Measurements from ENCODE around the gene FAM50B. TPM values are rescaled to one million over a fixed set of nuclear protein-coding genes. Genes with fewer than 3 reads are reported as not detected.
A peak's percentile ranks its signal among the peaks of the same experiment; 100 is the strongest.

The FAM50B gene, protein sequence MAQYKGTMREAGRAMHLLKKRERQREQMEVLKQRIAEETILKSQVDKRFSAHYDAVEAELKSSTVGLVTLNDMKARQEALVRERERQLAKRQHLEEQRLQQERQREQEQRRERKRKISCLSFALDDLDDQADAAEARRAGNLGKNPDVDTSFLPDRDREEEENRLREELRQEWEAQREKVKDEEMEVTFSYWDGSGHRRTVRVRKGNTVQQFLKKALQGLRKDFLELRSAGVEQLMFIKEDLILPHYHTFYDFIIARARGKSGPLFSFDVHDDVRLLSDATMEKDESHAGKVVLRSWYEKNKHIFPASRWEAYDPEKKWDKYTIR
- total RNA-seq (2014; rRNA removed; shearing (Covaris generic)): 3.5 and 4.0 TPM in 2 replicates

DNA sequence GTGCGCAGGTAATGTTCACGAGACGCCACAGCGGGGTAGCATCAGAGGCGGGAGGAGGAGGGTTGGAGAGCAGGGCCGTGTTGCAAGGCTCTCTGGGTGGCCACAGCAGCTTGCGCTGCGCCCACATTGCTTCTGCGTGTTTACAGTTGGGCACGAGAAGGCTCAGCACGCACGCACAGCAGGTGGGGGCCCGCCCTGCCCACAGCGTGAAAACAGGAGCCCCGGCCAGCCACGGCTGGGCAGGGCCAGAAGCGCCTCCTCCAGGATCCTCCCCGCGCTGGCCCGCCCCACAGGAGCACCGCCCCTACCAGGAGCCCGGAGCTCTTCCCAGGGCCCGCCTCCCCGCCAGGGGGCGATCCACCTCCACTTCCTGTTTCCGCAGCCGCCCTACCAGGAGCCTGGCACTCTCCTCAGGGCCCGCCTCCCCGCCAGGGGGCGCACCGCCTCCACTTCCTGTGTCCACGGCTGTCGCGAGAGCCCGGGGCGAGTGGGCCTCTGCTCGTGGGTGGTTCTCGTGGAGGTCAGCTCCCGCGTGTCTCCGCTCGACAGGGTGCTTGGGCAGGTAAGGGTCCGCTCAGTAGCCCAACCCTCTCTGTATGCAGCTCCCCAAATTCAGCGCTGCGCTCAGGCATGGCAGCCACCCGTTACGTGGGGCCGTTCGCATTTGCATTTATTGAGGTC lies at the start of gene FAM50B:
FAM50B (plus strand) TSS at position 449 of the 681 bp plus-strand sequence. CDS start 439 bp downstream, outside the sequence.
- no peaks in the 10 kb centered on the region for H3K36me3 ChIP-seq (replicated peaks; ENCODE audit: control insufficient read depth, insufficient read depth, low read length)
- peaks cover 11% of the 10 kb centered on the region; the same call in 1 of the 2 replicates for H3K27me3 ChIP-seq (ENCODE audit: control insufficient read depth, insufficient read depth, low read length)
- peak; percentile 98 for DNase-seq
- H3K4me3 ChIP-seq (ENCODE audit: insufficient read depth, low read depth, low read length): peak within 1 kb of the TSS; percentile 71

DNA sequence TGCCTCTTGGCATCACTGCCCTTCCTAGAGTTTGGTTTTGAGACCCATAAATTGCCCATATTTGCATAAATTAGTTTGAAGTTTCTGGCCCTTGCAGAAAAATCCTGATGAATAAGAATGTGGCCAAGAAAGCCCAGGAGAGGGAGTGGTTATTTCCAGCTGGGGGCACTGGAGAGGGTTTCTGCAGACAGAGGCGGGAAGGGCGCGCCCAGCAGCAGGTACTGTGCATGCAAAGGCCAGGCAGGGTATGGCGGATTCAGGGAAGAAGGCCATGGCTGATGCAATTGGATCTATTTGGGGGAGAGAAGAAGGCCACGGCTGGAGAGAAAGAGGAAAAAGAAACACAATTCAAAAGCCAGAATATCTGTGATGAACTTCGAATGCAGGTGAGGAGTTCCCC lies 49.5 kb upstream of the FAM50B start:
- Histone ChIP-seq H3K36me3 (replicated peaks; ENCODE audit: control insufficient read depth, insufficient read depth, low read length) (no peaks in the 10 kb centered on the region), H3K27me3 (ENCODE audit: control insufficient read depth, insufficient read depth, low read length) (no peaks in the 10 kb centered on the region), H3K4me3 (ENCODE audit: insufficient read depth, low read depth, low read length) (no peak overlapping the region)
- no peak for DNase-seq

DNA sequence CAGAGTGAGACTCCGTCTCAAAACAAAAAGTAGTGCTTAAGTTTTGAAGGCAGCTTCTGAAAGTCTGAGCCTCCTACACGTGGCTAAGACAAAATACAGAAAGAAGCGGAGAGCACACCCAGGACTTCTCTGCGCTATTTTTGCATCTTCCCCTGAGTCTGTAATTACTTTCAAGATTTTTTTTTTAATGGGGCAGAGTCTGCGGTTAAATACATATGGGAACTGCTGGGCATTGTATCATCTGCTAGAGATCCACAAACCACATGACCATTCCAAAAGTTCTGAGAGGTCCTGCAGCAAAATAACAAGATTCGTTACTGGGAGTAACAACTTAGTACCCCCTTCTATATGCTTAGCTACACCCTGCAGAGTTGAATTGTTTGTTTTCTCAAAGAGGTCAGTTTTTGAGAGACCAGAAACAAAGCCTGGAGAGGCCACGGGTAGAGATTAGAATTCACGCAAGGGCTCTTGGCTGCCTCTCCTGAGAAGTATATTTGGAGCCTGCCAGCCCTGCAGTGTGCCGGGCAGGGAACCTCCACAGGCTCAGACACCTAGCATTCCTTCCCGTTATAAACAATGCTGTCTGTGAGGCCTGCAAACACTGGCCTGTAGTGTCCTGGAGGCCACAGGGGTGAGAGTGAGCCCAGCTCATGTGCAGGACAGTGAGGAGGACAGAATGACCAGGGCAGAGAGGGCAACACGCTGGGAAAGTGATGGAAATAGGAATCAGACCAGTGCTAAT lies 48.2 kb upstream of the FAM50B start:
- Histone ChIP-seq H3K27me3 (ENCODE audit: control insufficient read depth, insufficient read depth, low read length) (no peaks in the 10 kb centered on the region), H3K36me3 (replicated peaks; ENCODE audit: control insufficient read depth, insufficient read depth, low read length) (no peaks in the 10 kb centered on the region), H3K4me3 (ENCODE audit: insufficient read depth, low read depth, low read length) (no peak overlapping the region)
- DNase-seq: no peak

DNA sequence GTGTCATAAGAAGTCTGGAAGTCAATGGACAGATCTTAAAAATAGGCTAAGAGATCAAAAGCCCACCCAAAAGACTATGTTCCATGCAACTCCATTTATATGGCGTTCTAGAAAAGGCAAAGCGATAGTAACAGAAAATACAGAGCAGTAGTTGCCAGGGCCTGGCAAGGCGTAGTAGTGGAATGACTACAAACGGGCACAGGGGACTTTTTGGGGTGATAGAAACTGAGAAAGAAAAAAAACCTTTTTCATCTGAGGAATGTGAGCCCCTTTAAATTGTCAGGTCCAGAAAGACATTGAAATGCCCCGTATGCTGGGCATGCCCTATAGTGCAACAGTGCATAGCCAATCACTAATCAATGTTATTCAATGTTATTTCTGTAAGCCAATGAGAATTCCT lies 47.2 kb upstream of the FAM50B start:
- no peak for DNase-seq
- Histone ChIP-seq H3K4me3 (ENCODE audit: insufficient read depth, low read depth, low read length) (no peak overlapping the region), H3K36me3 (replicated peaks; ENCODE audit: control insufficient read depth, insufficient read depth, low read length) (no peaks in the 10 kb centered on the region), H3K27me3 (ENCODE audit: control insufficient read depth, insufficient read depth, low read length) (no peaks in the 10 kb centered on the region)

DNA sequence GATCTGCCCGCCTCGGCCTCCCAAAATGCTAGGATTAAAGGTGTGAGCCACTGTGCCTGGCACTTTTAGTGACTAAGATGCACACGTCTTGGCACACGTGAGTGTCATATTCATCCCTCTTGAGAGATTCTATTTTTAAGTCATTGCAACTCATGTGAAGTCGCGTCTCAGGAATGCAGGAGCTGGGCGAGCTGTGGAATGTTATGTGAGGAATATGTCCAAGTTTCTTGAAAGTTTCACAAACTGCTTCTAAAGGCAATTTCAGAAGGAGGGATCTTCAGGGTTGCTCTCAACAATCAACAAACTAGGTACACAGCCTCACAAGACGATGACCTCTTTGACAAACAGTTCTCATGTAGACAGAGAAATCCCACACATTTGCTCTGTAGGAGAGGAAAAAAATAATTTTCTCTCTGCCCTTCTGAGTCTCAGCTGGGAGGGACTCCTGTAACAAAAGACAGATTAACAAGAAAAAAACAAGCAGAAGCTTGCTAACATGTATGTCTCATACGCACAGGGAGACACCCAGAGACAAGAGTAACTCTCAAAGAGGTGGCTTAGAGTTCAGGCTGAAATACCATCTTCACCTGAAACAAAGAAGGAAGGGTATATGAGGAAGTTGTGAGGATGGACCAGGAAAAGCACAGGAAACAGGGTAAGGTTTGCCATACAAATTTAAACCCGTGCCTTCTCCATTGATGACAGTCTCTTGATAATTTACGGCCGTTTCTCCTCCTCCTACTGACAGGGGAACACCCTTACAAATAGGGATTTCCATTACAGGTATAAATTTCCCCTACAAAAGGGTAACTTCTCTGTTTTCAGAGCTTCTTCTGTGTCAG lies 45.3 kb upstream of the FAM50B start:
- no peak overlapping the region for H3K4me3 ChIP-seq (ENCODE audit: insufficient read depth, low read depth, low read length)
- no peak for DNase-seq

DNA sequence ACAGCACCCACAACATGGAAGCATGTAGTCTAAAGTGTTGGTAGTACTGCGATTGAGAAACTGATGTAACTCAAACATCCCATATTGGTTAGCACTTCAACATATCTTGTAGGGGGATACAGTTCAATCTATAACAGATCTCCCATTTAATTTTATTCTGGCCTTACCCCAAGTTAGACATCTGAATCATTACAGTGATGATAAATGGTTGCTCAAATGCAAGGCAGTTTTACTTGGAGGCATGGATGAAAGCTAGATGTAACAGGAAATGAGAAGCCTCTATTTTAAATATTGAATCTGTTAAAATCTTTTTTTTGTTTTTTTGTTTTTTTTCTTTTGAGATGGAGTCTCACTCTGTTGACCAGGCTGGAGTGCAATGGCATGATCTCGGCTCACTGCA lies 44.2 kb upstream of the FAM50B start:
- DNase-seq: no peak
- H3K27me3 ChIP-seq (ENCODE audit: control insufficient read depth, insufficient read depth, low read length): no peaks in the 10 kb centered on the region
- H3K4me3 ChIP-seq (ENCODE audit: insufficient read depth, low read depth, low read length): no peak overlapping the region
- H3K36me3 ChIP-seq (replicated peaks; ENCODE audit: control insufficient read depth, insufficient read depth, low read length): no peaks in the 10 kb centered on the region

More for the DNA sequence above, 45.3 kb upstream of the FAM50B start:
- H3K36me3 ChIP-seq (replicated peaks; ENCODE audit: control insufficient read depth, insufficient read depth, low read length): no peaks in the 10 kb centered on the region
- H3K27me3 ChIP-seq (ENCODE audit: control insufficient read depth, insufficient read depth, low read length): no peaks in the 10 kb centered on the region

DNA sequence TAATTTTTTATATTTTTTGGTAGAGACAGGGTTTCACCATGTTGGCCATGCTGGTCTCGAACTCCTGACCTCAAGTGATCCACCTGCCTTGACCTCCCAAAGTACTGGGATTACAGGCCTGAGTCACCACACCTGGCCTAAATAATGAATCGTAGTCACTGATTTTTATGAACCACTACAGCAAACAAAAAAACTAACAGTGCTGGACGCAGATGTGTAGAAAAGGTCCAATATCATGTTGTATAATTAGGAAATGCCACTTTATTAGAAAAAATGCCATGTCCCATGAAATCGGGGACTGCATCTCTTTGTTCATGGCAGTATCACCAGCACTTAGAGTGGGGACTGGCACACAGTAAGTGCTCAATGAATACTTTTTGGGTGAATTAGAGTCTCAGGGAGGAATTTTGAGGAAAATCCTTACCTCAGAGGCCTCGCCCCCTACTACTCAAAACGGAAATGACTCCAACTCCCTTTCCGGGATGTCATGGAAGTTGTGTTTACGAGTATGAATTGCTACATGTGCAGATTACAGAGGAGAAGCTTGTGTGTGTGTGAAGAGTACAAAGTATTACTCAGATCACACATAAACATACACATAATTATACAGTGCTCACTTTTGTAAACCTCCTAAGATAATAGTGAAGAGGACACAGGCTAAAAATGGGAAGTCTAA lies 43.6 kb upstream of the FAM50B start:
- Histone ChIP-seq H3K36me3 (replicated peaks; ENCODE audit: control insufficient read depth, insufficient read depth, low read length) (no peaks in the 10 kb centered on the region), H3K4me3 (ENCODE audit: insufficient read depth, low read depth, low read length) (no peak overlapping the region), H3K27me3 (ENCODE audit: control insufficient read depth, insufficient read depth, low read length) (no peaks in the 10 kb centered on the region)
- DNase-seq: no peak

DNA sequence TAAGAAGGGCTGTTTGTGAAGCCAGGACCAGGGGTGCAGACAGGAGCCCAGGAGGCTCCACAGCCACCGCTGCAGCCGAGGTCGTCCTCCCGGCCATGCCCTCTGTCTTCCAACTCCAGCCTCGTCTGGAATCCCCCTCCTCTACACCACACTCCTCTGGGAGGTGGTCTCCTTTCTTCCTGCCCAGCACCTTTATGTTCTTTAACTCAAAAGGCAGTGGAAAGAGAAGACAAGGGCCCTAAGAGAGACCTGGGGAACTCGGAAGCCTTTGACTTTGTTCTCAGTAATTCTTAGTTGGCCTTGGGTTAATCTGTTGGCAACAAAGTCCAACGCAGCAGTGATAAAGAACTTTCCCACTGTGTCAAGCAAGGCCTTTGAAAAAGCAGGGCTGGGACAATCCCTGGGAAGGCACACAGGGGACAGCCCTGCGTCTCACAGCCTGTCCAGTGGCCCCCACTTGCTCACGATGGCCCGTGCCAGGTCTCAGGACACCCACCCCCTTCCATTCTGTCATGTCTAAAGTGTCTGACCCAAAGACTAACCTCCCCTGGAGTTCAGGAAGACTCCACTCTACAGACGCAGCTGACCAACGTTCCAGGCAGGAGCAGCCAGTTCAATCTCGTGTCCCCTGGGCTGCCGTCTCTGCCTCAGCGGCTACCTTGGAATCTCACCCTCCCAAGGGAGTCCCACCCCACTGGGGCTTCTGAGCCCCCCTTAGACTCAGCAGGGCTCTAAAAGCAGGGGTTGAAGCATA lies 42.8 kb upstream of the FAM50B start:
- H3K4me3 ChIP-seq (ENCODE audit: insufficient read depth, low read depth, low read length): no peak overlapping the region
- H3K27me3 ChIP-seq (ENCODE audit: control insufficient read depth, insufficient read depth, low read length): no peaks in the 10 kb centered on the region
- no peaks in the 10 kb centered on the region for H3K36me3 ChIP-seq (replicated peaks; ENCODE audit: control insufficient read depth, insufficient read depth, low read length)
- no peak for DNase-seq

DNA sequence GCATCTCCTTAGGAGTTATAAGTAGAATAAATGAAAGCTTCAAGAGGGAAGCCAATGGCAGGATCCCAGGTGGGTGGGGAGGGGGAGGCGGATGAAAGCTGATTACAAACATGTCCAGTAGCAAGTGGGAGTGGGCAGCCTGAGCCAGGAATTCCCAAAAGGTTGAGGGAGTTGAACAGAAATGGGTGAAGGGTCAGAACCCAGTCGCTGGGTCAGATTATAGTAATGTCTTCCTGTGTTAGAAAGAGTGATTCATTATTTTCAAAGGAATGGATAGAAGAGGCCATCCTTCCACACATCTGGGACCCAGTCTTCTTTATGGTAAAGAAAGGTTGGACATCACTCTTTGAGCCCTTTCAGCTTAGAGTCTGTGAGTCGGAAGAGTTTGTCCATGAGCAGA lies 41.0 kb upstream of the FAM50B start:
- no peak for DNase-seq
- Histone ChIP-seq H3K27me3 (ENCODE audit: control insufficient read depth, insufficient read depth, low read length) (no peaks in the 10 kb centered on the region), H3K36me3 (replicated peaks; ENCODE audit: control insufficient read depth, insufficient read depth, low read length) (no peaks in the 10 kb centered on the region), H3K4me3 (ENCODE audit: insufficient read depth, low read depth, low read length) (no peak overlapping the region)

DNA sequence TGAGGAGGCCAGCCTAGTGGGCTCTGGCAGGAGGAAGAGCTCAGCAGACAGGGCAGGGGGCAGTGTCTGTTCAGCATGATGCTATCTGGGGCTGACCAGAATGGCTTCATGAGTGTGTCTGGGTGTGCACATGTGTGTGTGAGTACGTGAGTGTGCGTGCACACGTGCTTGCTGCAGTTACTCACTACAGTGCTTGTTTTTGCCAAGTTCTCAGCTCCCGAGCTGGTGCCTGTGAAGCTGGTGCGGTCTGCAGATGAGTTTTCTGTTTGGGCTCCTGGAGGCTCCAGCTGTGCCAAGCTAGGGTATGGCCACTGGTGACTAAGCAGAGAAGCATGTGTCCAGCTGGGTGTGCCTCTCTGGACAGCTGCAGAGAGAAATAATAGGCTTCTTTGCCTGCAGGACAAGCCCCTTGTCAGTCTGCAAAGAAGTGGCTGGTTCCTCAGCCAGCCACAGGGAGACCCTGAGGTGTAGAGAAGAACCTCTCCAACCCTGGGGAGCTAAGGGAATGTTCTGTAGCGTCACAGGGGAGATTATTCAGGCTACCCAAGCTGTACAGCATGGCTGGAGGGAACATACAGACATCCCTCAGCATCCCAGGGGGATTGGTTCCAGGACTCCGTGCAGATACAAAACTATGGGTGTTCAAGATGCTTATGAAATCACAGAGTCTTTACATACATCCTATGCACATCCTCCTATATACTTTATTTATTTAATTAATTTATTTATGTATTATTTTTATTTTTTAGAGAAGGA lies 40.2 kb upstream of the FAM50B start:
- no peaks in the 10 kb centered on the region for H3K27me3 ChIP-seq (ENCODE audit: control insufficient read depth, insufficient read depth, low read length)
- H3K4me3 ChIP-seq (ENCODE audit: insufficient read depth, low read depth, low read length): no peak overlapping the region
- no peak for DNase-seq
- no peaks in the 10 kb centered on the region for H3K36me3 ChIP-seq (replicated peaks; ENCODE audit: control insufficient read depth, insufficient read depth, low read length)

DNA sequence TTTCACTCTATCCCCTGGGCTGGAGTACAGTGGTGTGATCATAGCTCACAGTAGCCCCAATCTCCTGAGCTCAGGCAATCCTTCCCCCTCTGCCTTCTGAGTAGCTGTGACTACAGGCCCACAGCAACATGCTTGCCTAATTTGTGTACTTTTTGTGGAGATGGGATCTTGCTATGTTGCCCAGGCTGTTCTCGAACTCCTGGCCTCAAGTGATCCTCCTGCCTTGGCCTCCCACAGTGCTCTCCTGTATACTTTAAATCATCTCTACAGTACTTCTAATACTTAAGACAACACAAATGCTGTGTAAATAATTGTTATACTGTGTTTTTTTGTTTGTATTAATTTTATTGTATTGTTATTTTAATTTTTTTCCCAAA lies 39.7 kb upstream of the FAM50B start:
- H3K36me3 ChIP-seq (replicated peaks; ENCODE audit: control insufficient read depth, insufficient read depth, low read length): no peaks in the 10 kb centered on the region
- no peaks in the 10 kb centered on the region for H3K27me3 ChIP-seq (ENCODE audit: control insufficient read depth, insufficient read depth, low read length)
- no peak overlapping the region for H3K4me3 ChIP-seq (ENCODE audit: insufficient read depth, low read depth, low read length)
- DNase-seq: no peak

DNA sequence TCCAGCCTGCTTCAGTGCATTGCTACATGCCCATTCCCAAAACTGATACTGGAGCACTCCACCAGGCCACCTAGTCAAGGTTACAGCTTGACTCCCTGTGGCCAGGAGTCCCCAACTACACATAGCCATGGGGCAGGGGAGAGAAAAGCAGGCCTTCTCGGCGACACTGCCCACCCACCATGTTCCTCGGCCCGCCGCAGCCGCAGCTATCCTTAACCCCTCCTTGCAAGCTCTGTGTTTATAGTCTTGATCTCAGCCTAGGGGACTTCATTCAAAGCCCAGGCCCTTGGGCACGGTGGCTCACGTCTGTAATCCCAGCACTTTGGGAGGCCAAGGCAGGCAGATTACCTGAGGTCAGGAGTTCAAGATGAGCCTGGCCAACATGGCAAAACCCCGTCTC lies 39.2 kb upstream of the FAM50B start:
- no peak for DNase-seq
- Histone ChIP-seq H3K4me3 (ENCODE audit: insufficient read depth, low read depth, low read length) (no peak overlapping the region), H3K36me3 (replicated peaks; ENCODE audit: control insufficient read depth, insufficient read depth, low read length) (no peaks in the 10 kb centered on the region), H3K27me3 (ENCODE audit: control insufficient read depth, insufficient read depth, low read length) (no peaks in the 10 kb centered on the region)

DNA sequence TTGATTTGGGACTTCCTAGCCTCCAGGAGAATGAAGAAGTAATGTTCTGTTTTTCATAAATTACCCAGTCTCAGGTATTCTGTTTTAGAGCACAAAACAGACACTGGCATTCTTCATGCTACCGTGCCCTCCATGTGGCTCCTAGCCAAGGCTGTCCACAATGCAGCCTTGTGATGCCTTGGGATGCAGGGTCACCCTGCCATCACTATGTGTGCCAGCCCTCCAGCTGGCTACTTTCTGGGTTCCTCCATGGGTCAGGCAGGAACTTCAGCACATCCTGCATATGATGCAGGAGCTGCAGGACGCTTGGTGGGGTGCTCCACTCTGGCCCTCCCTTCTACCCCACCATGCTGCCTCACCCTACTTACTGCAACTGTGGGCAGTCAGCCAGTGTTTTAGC lies 38.0 kb upstream of the FAM50B start:
- no peaks in the 10 kb centered on the region for H3K27me3 ChIP-seq (ENCODE audit: control insufficient read depth, insufficient read depth, low read length)
- no peaks in the 10 kb centered on the region for H3K36me3 ChIP-seq (replicated peaks; ENCODE audit: control insufficient read depth, insufficient read depth, low read length)
- H3K4me3 ChIP-seq (ENCODE audit: insufficient read depth, low read depth, low read length): no peak overlapping the region
- DNase-seq: no peak
